ENCODE results near the gene ZNF549.

Gene ZNF549

GRCh38 chr19:57583521-57584416 lies 56.6 kb downstream of the ZNF549 start, which contains the start of gene ZIK1:
ZIK1 (plus strand) TSS chr19:57584145; CDS start chr19:57584357, 212 bp downstream.
- Histone ChIP-seq H3K27ac (ENCODE audit: poor library complexity, severe bottlenecking) (no peak within 1 kb of the TSS), H3K9me3 (ENCODE audit: severe bottlenecking) (peaks cover 20% of the 10 kb centered on the region), H3K27me3 (ENCODE audit: insufficient read depth, poor library complexity, severe bottlenecking) (no peaks in the 10 kb centered on the region), H3K36me3 (ENCODE audit: low read depth) (peaks cover 24% of the 10 kb centered on the region), H3K4me1 (ENCODE audit: insufficient read depth, poor library complexity, severe bottlenecking) (no peaks in the 10 kb centered on the region), H3K4me3 (ENCODE audit: severe bottlenecking) (peak within 1 kb of the TSS; percentile 66)
- DNase-seq (ENCODE audit: low spot score) (peak; percentile 81), ATAC-seq (ENCODE audit: low read depth) (peak; percentile 88)
- TF ChIP-seq CTCF (IDR thresholded peaks at IDR 0.05; ENCODE audit: poor library complexity, severe bottlenecking): no peak

- DNase-seq (ENCODE audit: low spot score): no peak
- no peak overlapping the region for H3K4me3 ChIP-seq (ENCODE audit: severe bottlenecking)
- H3K27ac ChIP-seq (ENCODE audit: poor library complexity, severe bottlenecking): no peak overlapping the region
- H3K4me1 ChIP-seq (ENCODE audit: insufficient read depth, poor library complexity, severe bottlenecking): no peaks in the 10 kb centered on the region
- ATAC-seq (ENCODE audit: low read depth): no peak
- no peak for TF ChIP-seq CTCF (IDR thresholded peaks at IDR 0.05; ENCODE audit: poor library complexity, severe bottlenecking)
- H3K36me3 ChIP-seq (ENCODE audit: low read depth): peaks cover 55% of the 10 kb centered on the region
- H3K27me3 ChIP-seq (ENCODE audit: insufficient read depth, poor library complexity, severe bottlenecking): no peaks in the 10 kb centered on the region
- H3K9me3 ChIP-seq (ENCODE audit: severe bottlenecking): peaks cover 32% of the 10 kb centered on the region
Observed at GRCh38 chr19:57587529-57587928, 60.4 kb downstream of the ZNF549 start.

- H3K27ac ChIP-seq (ENCODE audit: poor library complexity, severe bottlenecking): no peak overlapping the region
- H3K36me3 ChIP-seq (ENCODE audit: low read depth): peaks cover 7% of the 10 kb centered on the region; the same call in 1 of the 2 replicates
- ATAC-seq (ENCODE audit: low read depth) (no peak; the same call in 2 of the 3 replicates), DNase-seq (ENCODE audit: low spot score) (no peak)
- TF ChIP-seq CTCF (IDR thresholded peaks at IDR 0.05; ENCODE audit: poor library complexity, severe bottlenecking): no peak
- peaks cover 2% of the 10 kb centered on the region for H3K4me1 ChIP-seq (ENCODE audit: insufficient read depth, poor library complexity, severe bottlenecking)
- H3K9me3 ChIP-seq (ENCODE audit: severe bottlenecking): peaks cover 7% of the 10 kb centered on the region
- H3K4me3 ChIP-seq (ENCODE audit: severe bottlenecking): peak overlapping the region; percentile 83
- H3K27me3 ChIP-seq (ENCODE audit: insufficient read depth, poor library complexity, severe bottlenecking): no peaks in the 10 kb centered on the region
Observed at GRCh38 chr19:57599377-57599760, 72.2 kb downstream of the ZNF549 start.

GRCh38 chr19:57599761-57600383 lies 72.7 kb downstream of the ZNF549 start, which contains the start of gene ZNF530:
ZNF530 (plus strand) TSS chr19:57599885; CDS start chr19:57604346, 4,461 bp downstream.
- TF ChIP-seq CTCF (IDR thresholded peaks at IDR 0.05; ENCODE audit: poor library complexity, severe bottlenecking): peak; percentile 8
- Histone ChIP-seq H3K4me3 (ENCODE audit: severe bottlenecking) (peak within 1 kb of the TSS; percentile 83), H3K4me1 (ENCODE audit: insufficient read depth, poor library complexity, severe bottlenecking) (peaks cover 2% of the 10 kb centered on the region), H3K27me3 (ENCODE audit: insufficient read depth, poor library complexity, severe bottlenecking) (no peaks in the 10 kb centered on the region), H3K9me3 (ENCODE audit: severe bottlenecking) (peaks cover 6% of the 10 kb centered on the region), H3K36me3 (ENCODE audit: low read depth) (peaks cover 12% of the 10 kb centered on the region), H3K27ac (ENCODE audit: poor library complexity, severe bottlenecking) (no peak within 1 kb of the TSS)
- peak; percentile 96 for ATAC-seq (ENCODE audit: low read depth)
- peak; percentile 91 for DNase-seq (ENCODE audit: low spot score)
